Hematopoietic multipotent progenitor cell treated with erythropoietin and hydrocortisone succinate and interleukin-3 and kit ligand, for 8 days (in vitro differentiated cells): ENCODE measurements around the gene HTR7.
A peak's percentile ranks its signal among the peaks of the same experiment; 100 is the strongest.
"Not testable (repeated sequence)": the region's sequence is repeated elsewhere in the genome, so short reads cannot be mapped to it uniquely, and the experiment has no call there.

Source experiments
- DNase-seq: peaks from one replicate; pipeline ENCODE4 v3.0.0-alpha.2; 2015

The HTR7 gene

DNA sequence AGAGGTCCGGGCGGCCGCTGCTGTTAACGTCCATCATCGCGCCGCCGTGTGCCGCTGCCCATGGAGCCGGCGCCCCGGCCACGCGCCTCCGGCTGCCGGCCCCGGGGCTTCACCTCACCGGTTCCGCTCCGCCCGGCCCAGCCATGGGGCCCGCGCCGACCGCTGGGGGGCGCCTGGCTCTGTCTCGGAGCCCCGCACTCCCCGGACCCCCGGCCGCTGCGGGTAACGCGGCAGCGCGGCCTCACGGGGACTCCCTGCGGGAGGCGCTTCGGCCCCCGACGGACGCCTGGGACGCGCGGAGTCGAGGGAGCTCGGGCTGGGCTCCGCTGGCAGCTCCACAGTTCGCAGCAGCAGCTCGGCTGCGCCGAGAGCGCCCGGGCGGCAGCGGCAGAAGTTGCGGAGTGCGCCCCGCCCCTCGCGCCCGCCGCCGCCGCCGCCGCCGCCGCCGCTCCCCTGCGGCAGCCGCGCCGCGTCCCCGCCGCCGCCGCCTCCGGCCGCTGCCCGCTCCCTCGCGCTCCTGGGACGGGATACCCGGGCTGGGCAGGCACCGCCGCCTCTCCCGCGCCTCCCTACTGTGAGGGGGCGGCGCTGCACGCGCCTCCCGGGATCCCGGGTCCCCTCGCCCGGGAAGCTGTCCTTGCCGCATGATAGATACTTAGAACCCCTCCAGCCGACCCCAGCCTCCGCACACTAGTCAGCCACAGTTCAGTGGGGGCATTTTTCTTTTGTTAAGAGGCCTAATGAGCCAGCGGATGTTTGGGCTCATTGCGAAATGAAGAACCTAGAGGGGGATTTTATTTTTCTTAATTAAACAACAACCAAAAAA is at the start of gene HTR7:
TSS of gene HTR7 (minus strand) at position 405 of the 826 bp plus-strand sequence. CDS start at position 37, 368 bp downstream.
- peak; percentile 12 for DNase-seq

- DNase-seq, result no peak
Observed at GRCh38 chr10:90906596-90906995, 48.8 kb upstream of the HTR7 start.

- no peak for DNase-seq
Observed at GRCh38 chr10:90905925-90906324, 48.1 kb upstream of the HTR7 start.

- not testable (repeated sequence) for DNase-seq
Observed at GRCh38 chr10:90896916-90897315, 39.1 kb upstream of the HTR7 start.

GRCh38 chr10:90893190-90893589 is 35.4 kb upstream of the HTR7 start:
- DNase-seq, result no peak

- no peak for DNase-seq
Observed at GRCh38 chr10:90890347-90890746, 32.5 kb upstream of the HTR7 start.

DNA sequence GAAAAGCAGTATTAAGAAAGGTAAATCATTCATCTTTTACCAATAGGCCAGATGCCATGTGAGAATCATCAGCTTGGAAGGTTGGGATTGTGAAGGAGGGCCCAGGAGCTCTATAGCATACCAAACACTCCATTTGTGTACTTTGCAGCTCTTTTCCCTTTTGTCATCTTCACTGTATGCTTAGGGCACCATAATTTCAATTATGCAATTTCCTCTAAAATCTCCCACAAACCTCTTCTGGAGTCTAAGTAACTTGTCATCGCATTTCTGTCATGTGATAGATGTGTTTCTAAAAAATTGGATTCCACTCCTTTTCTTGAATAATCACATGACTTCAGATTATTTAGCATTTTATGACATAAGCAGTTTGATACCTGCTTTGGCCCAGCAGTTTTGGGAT is 31.8 kb upstream of the HTR7 start:
- DNase-seq, result no peak

DNA sequence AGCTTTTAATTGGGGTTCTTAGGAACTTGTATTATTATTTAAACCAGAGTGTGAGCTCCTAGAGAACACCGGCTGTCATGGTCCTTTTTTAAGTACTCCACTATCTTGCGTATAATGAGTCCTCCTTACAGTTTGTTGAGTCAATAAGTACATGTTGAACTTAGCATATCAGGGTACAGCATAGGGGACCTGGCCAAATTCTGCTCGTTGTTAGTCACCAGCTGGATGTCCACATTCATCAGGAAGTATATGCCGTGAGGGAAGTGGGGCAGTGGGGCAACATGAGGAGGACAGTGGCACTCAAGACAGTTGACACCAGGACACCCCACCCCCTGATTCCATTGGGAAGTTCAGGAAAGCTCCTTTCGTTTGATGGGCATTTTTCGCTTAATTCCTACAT is 30.5 kb upstream of the HTR7 start:
- no peak for DNase-seq

GRCh38 chr10:90887555-90887954 is 29.7 kb upstream of the HTR7 start:
- no peak for DNase-seq

DNA sequence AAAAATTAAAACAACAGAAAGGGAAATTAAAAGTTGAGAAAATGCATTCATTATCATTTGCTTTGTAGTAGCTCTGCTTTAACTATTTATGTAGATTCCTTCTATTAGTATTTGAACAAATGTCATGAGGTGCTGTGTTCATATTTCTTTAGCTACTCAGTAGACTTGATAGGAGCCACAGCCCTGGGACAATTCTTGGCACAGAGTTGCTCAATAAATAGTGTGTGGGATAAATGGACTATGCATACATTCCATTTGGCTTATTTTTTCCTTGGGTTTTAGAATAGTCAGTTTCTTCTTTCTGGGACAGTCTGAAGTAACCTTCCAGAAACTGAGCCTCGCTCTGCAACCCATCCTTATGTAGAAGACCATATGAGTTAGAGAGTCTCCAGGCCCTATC is 27.3 kb upstream of the HTR7 start:
- DNase-seq, result no peak

DNA sequence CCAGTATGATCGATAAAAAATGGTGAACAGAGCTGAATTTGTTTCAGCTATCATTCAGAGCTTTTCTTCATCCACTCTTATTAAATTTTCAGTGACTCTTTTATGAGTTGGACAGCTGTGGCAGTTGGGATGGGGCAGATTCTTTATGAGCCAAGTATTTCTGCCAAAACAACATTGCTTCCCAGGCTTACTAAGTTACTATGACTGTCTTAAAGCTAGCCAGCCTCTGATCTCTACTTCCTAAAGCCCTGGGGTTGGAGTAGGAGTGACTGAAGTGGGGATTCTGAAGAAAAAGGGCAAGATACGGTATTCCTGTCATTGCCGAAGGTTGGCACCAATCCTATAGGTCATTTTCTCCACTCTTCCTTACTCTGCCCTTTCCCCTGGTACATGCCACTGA is 26.6 kb upstream of the HTR7 start:
- no peak for DNase-seq

DNA sequence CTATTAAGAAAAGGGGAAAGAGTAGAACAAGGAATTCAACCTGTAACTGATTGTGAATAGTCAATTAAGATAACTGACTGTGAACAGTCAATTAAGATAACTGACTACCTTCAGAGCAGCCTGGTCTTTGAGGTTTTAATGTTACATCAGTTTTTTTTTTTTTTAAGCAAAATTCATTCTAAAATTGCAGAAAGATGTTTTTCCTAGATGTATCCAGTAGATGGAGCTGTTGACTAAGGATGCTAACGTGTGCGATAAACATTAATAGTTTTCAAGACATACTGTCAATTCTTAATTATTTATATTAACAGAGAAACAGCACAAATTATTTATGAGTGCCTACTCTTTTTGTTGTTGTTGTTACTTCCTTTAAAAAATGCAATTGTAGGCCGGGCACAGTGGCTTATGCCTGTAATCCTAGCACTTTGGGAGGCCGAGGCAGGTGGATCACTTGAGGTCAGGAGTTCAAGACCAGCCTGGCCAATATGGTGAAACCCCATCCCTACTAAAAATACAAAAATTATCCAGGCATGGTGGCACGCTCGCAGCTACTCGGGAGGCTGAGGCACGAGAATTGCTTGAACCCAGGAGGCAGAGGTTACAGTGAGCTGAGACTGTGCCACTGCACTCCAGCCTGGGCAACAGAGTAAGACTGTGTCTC is 22.4 kb upstream of the HTR7 start:
- DNase-seq, result peak; percentile 62

GRCh38 chr10:90879062-90879461 is 21.2 kb upstream of the HTR7 start:
- DNase-seq, result no peak

DNA sequence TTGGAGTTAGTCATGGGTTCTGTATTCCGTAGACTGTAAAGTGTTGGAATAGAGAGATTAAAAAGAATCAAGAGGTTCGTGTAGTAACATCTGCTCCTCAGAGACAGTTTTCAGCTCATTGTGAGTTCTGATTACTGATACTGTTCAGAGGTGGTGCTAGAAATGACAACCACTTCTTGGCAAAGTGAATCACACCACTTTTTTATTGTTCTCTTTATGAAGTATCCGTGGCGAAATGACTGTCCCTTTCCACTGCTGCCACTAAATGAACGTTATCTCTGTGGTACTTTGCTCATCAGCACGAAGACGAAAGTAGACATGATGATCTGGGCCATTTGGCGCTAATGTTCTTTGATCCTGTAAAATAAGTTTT is 14.8 kb upstream of the HTR7 start:
- peak; percentile 39 for DNase-seq

GRCh38 chr10:90871766-90872647 is 14.2 kb upstream of the HTR7 start, which contains the start of gene RPP30:
RPP30 (plus strand) TSS chr10:90871974; CDS start chr10:90871987, 13 bp downstream.
- peak; percentile 85 for DNase-seq

GRCh38 chr10:90871279-90871765 is 13.5 kb upstream of the HTR7 start:
- DNase-seq, result peak; percentile 79

GRCh38 chr10:90866050-90866598 is 8.3 kb upstream of the HTR7 start:
- no peak for DNase-seq

DNA sequence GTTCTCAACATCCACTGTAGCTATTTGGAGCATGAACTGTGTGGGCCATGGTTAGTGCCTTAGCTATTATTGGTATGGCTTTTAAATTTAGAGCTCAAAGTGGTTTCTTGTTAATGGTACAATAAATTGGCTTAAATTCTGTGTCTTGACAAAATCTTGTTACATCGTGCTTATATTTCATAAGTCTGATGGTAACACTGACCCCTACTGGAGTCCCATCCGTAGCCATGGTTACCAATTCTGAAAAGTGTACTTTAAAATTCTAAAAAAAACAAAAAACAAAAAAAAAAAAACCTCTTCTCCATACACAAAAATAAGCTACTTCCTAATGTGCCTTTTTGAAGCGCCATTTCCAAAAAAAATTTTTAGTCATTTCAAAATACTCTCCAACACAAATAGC is 7.6 kb upstream of the HTR7 start:
- peak; percentile 18 for DNase-seq

DNA sequence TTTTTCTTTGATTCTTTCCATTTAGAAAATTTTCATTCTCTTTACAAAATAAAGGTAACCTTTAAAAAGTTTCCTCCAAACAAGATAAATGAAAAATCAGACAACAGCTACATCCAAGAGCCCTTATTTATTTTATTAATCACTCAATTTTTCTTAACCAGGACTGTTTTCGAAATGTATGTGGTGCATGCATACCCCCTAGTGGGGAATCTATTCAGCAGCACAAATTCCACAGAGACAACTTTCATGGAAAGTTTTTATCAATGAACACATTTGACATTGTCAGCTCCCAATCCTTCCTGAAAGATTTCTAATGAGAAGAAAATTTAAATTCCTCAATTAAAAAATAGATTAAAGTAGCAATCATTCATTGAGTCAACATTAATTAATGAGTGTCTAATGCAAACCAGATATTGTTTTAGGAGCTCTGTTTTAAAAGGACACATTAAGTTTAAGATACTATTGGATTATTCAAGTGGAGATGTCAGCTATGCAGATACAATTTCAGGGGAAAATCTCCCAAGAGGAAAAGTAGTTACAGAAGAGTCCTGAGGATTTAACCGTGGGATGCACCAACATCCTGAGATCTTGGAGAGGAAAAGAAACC is 5.2 kb upstream of the HTR7 start:
- peak; percentile 43 for DNase-seq

DNA sequence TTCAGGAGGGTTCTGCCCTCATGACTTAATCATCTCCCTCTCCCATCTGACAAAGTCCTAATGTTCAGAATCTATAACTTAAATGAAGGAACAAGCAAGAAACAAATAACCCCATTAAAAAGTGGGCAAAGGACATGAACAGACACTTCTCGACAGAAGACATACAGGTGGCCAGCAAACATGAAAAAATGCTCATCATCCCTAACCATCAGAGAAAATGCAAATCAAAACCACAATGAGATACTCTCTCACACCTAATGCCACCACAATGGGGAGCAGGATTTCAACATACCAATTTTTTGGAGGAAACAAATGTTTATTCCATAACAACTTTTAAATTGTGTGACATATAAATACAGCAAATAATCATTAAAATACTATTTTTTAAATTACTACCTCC is 3.0 kb upstream of the HTR7 start:
- DNase-seq, result no peak

GRCh38 chr10:90859321-90859751 is 1.5 kb upstream of the HTR7 start:
- DNase-seq, result no peak

DNA sequence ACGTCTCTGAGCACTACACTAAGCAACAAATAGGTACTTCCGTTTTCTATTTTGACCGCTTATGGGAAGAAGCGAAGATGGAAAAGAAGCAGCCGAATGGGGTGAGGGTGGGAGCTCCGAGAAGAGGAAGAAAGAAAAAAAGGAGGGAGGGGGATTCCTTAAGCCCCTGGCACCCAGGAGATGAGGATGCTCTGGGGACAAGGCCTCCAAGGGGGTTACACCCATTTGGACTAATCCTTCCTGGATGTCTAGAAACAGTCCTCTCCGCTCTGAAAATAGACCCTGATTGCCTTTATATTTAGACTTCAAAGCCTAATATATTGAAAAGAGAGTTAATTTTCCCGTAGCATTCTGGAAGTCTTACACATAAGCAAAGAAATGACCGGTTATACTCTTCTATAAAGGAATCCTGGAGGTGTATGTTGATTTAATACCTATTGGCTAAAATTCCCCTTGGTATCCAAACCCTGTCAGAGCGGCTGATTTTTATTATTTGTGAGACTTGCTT is 676 bp upstream of the HTR7 start:
- DNase-seq, result no peak
